ENCODE data around the gene ADGB.

DNA sequence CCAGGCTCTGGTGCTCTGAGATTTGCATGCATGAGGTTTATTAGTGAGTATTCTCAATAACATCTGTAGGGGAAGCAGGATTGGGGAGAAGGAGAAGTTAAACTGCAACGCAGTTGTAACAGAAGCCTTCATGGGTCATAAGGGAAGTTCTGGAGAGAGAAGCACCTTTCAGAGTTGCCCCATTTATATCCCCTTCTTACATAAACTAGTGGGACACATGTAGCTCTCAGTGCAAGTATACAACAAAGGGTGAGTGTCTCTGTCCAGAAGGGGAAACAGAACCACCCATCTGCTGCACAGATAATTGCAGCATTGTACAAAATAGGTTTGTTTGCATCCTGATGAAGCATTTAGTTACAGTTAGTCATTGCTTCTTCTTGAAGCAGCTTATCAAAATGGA, 4.3 kb upstream of the ADGB start:
- no peak for TF ChIP-seq CTCF (IDR thresholded peaks at IDR 0.05)
- no peak for TF ChIP-seq POLR2AphosphoS5 (IDR thresholded peaks at IDR 0.05; ENCODE audit: insufficient read depth in 1 of 2, low read depth in 1 of 2)
- no peak for TF ChIP-seq POLR2A (IDR thresholded peaks at IDR 0.05)
